K562 (cell line): Measurements from ENCODE around the gene MAP1S. TPM values are rescaled to one million over a fixed set of nuclear protein-coding genes. Genes with fewer than 3 reads are reported as not detected.

ENCODE experiments used
- ARID1B ChIP-seq: fragments of 450-650 bp; IDR thresholded peaks from 2 replicates; pipeline ENCODE4 v1.6.1; 2016; ENCODE audit warnings: antibody characterized with exemption, mild to moderate bottlenecking, inconsistent platforms
- CHCHD3 ChIP-seq: fragments of 250-450 bp; sonication (Bioruptor Pico); IDR thresholded peaks from 2 replicates; pipeline ENCODE4 v2.1.2; 2022; ENCODE audit warnings: mild to moderate bottlenecking
- CTCFL ChIP-seq: IDR thresholded peaks from 2 replicates; pipeline ENCODE4 v1.6.1; 2011; ENCODE audit warnings: borderline replicate concordance, low read depth, mild to moderate bottlenecking, moderate library complexity, low read length; ENCODE audit not compliant: insufficient read depth, poor library complexity, severe bottlenecking
- ILF3 ChIP-seq: fragments of 450-650 bp; IDR thresholded peaks from 2 replicates; pipeline ENCODE4 v1.6.1; 2018; ENCODE audit warnings: antibody characterized with exemption, mild to moderate bottlenecking, moderate library complexity, borderline replicate concordance
- KAT8 ChIP-seq: fragments of 450-650 bp; IDR thresholded peaks from 2 replicates; pipeline ENCODE4 v1.6.1; 2016; ENCODE audit warnings: low read depth, mild to moderate bottlenecking
- MLLT1 ChIP-seq, 2 experiments: fragments of 450-650 bp; IDR thresholded peaks; 2 replicates each; pipeline ENCODE4 v1.6.1; 2016
- PHB ChIP-seq: fragments of 250-450 bp; sonication (Bioruptor Pico); IDR thresholded peaks from 2 replicates; pipeline ENCODE4 v1.5.0; 2021
- POLR2AphosphoS2 ChIP-seq: IDR thresholded peaks from 2 replicates; pipeline ENCODE4 v1.6.1; 2012; ENCODE audit warnings: low read length, improper control_type of control experiment
- PRMT5 ChIP-seq: sonication (generic); formaldehyde crosslinking; IDR thresholded peaks from 2 replicates; pipeline ENCODE4 v1.5.0; 2020; ENCODE audit warnings: missing genetic modification reagents
- SIX5 ChIP-seq, 2 experiments: IDR thresholded peaks; 2 replicates each; pipeline ENCODE4 v1.6.1; 2011; ENCODE audit warnings: low read length in 2 of 2, borderline replicate concordance in 1 of 2, low read depth in 1 of 2, mild to moderate bottlenecking in 1 of 2, moderate library complexity in 1 of 2; ENCODE audit not compliant: insufficient read depth in 1 of 2
- TFAM ChIP-seq: fragments of 250-450 bp; sonication (Bioruptor Pico); conservative IDR thresholded peaks from 2 replicates; pipeline ENCODE4 v1.5.0; 2021; ENCODE audit warnings: mild to moderate bottlenecking, moderate library complexity
- ZFX ChIP-seq: sonication (generic); formaldehyde crosslinking; IDR thresholded peaks from 2 replicates; pipeline ENCODE4 v1.8.0; 2022; ENCODE audit warnings: mild to moderate bottlenecking, missing genetic modification reagents, moderate library complexity
- ZNF197 ChIP-seq: fragments of 200-800 bp; sonication (Bioruptor generic); IDR thresholded peaks from 2 replicates; pipeline ENCODE4 v1.6.1; 2016; ENCODE audit warnings: low read depth, missing genetic modification characterization, missing compliant biosample characterization
- ZNF217 ChIP-seq: sonication (generic); formaldehyde crosslinking; IDR thresholded peaks from 2 replicates; pipeline ENCODE4 v1.8.0; 2022; ENCODE audit warnings: mild to moderate bottlenecking, missing genetic modification reagents
- ZNF274 ChIP-seq: IDR thresholded peaks from 2 replicates; pipeline ENCODE4 v1.6.1; 2011; ENCODE audit warnings: low read depth, mild to moderate bottlenecking, low read length, moderate library complexity, borderline replicate concordance
- ZNF436 ChIP-seq: fragments of 250-450, 450-650 bp; sonication (Bioruptor Pico); formaldehyde crosslinking; IDR thresholded peaks from 2 replicates; pipeline ENCODE4 v1.7.0; 2020; ENCODE audit warnings: mild to moderate bottlenecking
- ZNF740 ChIP-seq, 3 experiments: fragments of 200-800 bp in 1 of 3; sonication (Bioruptor generic) in 1 of 3; sonication (generic) in 1 of 3; formaldehyde crosslinking in 1 of 3; IDR thresholded peaks; 2 replicates each; pipeline versions ENCODE4 v1.6.1 to v1.8.0; 2016 to 2022; ENCODE audit warnings: mild to moderate bottlenecking in 2 of 3, missing compliant biosample characterization in 2 of 3, missing genetic modification characterization in 2 of 3, missing genetic modification reagents in 1 of 3
- polyA plus RNA-seq, 8 experiments: library from polyadenylated mRNA; depleted of rRNA in 4 of 8; stranded (reverse) in 5 of 8; unstranded in 3 of 8; fragments of >200 nt; fragmentation: Nextera tagmentation in 2 of 8; fragmentation: Illumina TruSeq in 1 of 8; extraction: Ambion mirVana in 2 of 8; extraction: Trizol in 1 of 8; gene quantifications; 2 replicates each; pipeline versions ENCODE4 v1.2.1 to v1.2.3, GENCODE V29; 2011 to 2014; ENCODE audit warnings: inconsistent platforms in 1 of 8, missing spikeins in 1 of 8
- total RNA-seq, 7 experiments: library from RNA; depleted of rRNA in 6 of 7; stranded (reverse); fragments of >200 nt in 6 of 7; fragmentation: Illumina TruSeq in 2 of 7; extraction: Trizol in 2 of 7; gene quantifications; 2 replicates each; pipeline versions ENCODE4 v1.2.1 to v1.2.3, GENCODE V29; 2011 to 2021; ENCODE audit warnings: low replicate concordance in 1 of 7

Gene MAP1S
- total and polyA plus RNA-seq, 9 of the 15 experiments (the other 6 are each of a cell fraction or from before 2014, with no cell fraction given) = 2.0 to 81.0 (median 9.5) TPM

GRCh38 chr19:17775245-17775927 is 56.1 kb downstream of the MAP1S start (continued):
- TF ChIP-seq CTCFL (no peak), ZFX (CRISPR knock-in tag) (no peak), PHB (CRISPR knock-in tag) (no peak), ARID1B (peak; percentile 19; the same call in 1 of the 2 replicates), MLLT1 (IDR thresholded peaks at IDR 0.05) (no peak), CHCHD3 (no peak), SIX5 (IDR thresholded peaks at IDR 0.05; ENCODE audit: borderline replicate concordance in 1 of 2, insufficient read depth in 1 of 2, low read depth in 1 of 2, low read length in 2 of 2) (no peak), ZNF197 (CRISPR knock-in tag) (no peak), PRMT5 (no peak), TFAM (CRISPR knock-in tag) (no peak), ZNF274 (no peak), POLR2AphosphoS2 (no peak), ILF3 (no peak), ZNF740 (CRISPR knock-in tag; IDR thresholded peaks at IDR 0.05) (no peak), ZNF740 (tag; IDR thresholded peaks at IDR 0.05) (no peak), ZNF436 (CRISPR knock-in tag) (no peak), KAT8 (no peak), ZNF217 (no peak)
